Measurements from ENCODE around the gene ZNF669.

ZNF669 gene

GRCh38 chr1:247064304-247064703 is 39.9 kb downstream of the ZNF669 start:
- no peak for DNase-seq (ENCODE audit: low spot score)

DNA sequence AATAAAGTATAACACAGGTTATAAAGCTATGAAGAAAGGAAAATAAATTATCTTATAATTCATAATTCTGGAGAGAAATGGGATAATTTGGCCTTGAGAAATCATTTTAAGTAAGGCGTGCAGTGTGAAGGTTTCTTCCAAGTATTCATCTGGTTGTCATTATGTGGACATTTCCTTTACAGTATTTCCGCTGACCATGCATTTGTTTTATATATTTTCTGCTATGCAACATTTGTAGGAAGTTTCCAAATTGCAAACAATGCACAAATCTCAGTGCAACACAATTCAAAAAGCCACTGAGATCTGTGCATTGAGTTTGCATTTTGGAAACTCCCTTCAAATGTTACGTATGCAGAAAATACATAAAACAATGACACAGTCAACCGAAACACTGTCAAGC is 43.4 kb downstream of the ZNF669 start:
- no peak for DNase-seq (ENCODE audit: low spot score)

DNA sequence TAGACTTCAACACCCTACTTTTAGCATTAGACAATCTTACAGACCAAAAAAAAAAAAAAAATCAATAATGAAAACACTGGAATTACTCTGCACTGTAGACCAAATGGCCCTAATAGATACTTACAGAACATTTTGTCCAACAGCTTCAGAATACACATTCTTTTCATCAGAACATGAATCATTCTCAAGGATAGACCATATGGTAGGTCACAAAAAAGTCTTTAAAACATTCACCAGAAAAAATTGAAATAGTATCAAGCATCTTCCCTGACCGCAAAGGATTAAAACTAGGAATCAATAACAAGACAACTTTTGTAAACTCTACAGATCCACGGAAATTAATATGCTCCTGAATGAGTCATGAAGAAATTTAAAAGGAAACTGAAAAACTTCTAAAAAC is 48.1 kb downstream of the ZNF669 start:
- DNase-seq (ENCODE audit: low spot score): no peak

DNA sequence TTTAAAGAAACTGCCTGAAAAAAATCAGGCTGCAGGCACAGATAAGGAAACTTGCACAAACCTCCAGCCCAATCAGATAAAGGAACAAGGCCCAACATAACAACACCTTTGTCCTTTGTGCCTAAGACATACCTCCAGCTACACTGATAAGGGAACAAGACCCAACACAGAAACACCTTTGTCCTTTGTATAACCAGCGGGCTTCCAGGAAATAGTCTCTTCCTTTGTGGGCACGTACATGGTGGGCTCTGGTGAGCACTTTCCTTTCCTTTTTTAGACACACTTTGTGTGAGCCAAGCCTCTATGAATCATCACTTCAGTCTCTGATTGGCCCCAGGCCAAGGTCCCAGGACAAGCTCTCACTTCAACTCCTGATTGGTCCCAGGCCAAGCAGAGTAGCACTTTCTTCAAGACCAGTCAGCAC is 49.2 kb downstream of the ZNF669 start:
- DNase-seq (ENCODE audit: low spot score): no peak

Measured in hematopoietic multipotent progenitor cell treated with erythropoietin and hydrocortisone succinate and interleukin-3 and kit ligand, for 17 days (in vitro differentiated cells).